GM19463 (cell line): Measurements from ENCODE around the gene CEP85L.

Source experiments
- ATAC-seq: cut with Tn5 transposase; IDR thresholded peaks from one replicate; pipeline ENCODE4 v1.9.1; 2021; ENCODE audit warnings: mild to moderate bottlenecking, moderate library complexity; ENCODE audit not compliant: unreplicated experiment

The CEP85L gene

GRCh38 chr6:118661831-118662230 is 10.4 kb upstream of the CEP85L start:
- no peak for ATAC-seq

- ATAC-seq, result no peak
These were observed 8.8 kb upstream of the CEP85L start for GRCh38 chr6:118660218-118660569.

GRCh38 chr6:118659513-118660217 is 8.3 kb upstream of the CEP85L start:
- ATAC-seq, result no peak

GRCh38 chr6:118656847-118657451 is 5.6 kb upstream of the CEP85L start:
- ATAC-seq, result no peak

- ATAC-seq, result no peak
These were observed 742 bp upstream of the CEP85L start for GRCh38 chr6:118652051-118652615.

- ATAC-seq, result peak; percentile 33
These were observed 659 bp downstream of the CEP85L start for GRCh38 chr6:118650582-118651281.

- ATAC-seq, result no peak
These were observed 1.3 kb downstream of the CEP85L start for GRCh38 chr6:118649918-118650581.

GRCh38 chr6:118648866-118649554 is 2.4 kb downstream of the CEP85L start:
- ATAC-seq, result no peak

GRCh38 chr6:118646977-118647376 is 4.4 kb downstream of the CEP85L start:
- ATAC-seq, result no peak

- no peak for ATAC-seq
These were observed 6.0 kb downstream of the CEP85L start for GRCh38 chr6:118645395-118645794.

- ATAC-seq, result no peak
These were observed 7.4 kb downstream of the CEP85L start for GRCh38 chr6:118644007-118644406.

- ATAC-seq, result no peak
These were observed 10.3 kb downstream of the CEP85L start for GRCh38 chr6:118641042-118641441.

GRCh38 chr6:118639054-118639964 is 12.1 kb downstream of the CEP85L start:
- ATAC-seq, result peak; percentile 79

GRCh38 chr6:118638288-118638687 is 13.1 kb downstream of the CEP85L start:
- ATAC-seq, result no peak

- no peak for ATAC-seq
These were observed 15.3 kb downstream of the CEP85L start for GRCh38 chr6:118635909-118636735.

- no peak for ATAC-seq
These were observed 19.0 kb downstream of the CEP85L start for GRCh38 chr6:118632359-118632758.

GRCh38 chr6:118630923-118631322 is 20.5 kb downstream of the CEP85L start:
- ATAC-seq, result no peak

- no peak for ATAC-seq
These were observed 21.3 kb downstream of the CEP85L start for GRCh38 chr6:118630067-118630466.

- no peak for ATAC-seq
These were observed 23.7 kb downstream of the CEP85L start for GRCh38 chr6:118627724-118628123.
